Upper lobe of right lung (tissue), 1 donor: ENCODE measurements around the gene RBBP4. TPM values are rescaled to one million over a fixed set of nuclear protein-coding genes. Genes with fewer than 3 reads are reported as not detected.

Experiments used
- ATAC-seq: fragments of 200-7000 bp; cut with Tn5 transposase; one replicate; pipeline ENCODE4 v1.9.1; 2020; ENCODE audit warnings: mild to moderate bottlenecking, moderate library complexity
- DNase-seq: peaks from one replicate; pipeline ENCODE4 v3.0.0-alpha.2; 2020
- H3K27ac ChIP-seq: fragments of 200-600 bp; one replicate; pipeline ENCODE4 v1.8.0; 2022
- H3K27me3 ChIP-seq: fragments of 200-600 bp; one replicate; pipeline ENCODE4 v1.8.0; 2022; ENCODE audit warnings: mild to moderate bottlenecking
- H3K36me3 ChIP-seq: fragments of 200-600 bp; one replicate; pipeline ENCODE4 v1.8.0; 2022
- H3K4me1 ChIP-seq: fragments of 200-600 bp; one replicate; pipeline ENCODE4 v1.8.0; 2022
- H3K4me3 ChIP-seq: fragments of 200-600 bp; one replicate; pipeline ENCODE4 v1.8.0; 2022; ENCODE audit warnings: mild to moderate bottlenecking
- H3K9me3 ChIP-seq: fragments of 200-600 bp; one replicate; pipeline ENCODE4 v1.8.0; 2022
- CTCF ChIP-seq: fragments of 200-600 bp; IDR thresholded peaks from one replicate; pipeline ENCODE4 v1.8.0; 2022; ENCODE audit warnings: antibody characterized with exemption
- intact Hi-C: fragments of 100-400 bp; cut with DNase I; formaldehyde crosslinking; loops from one replicate; pipeline ENCODE4 v1.11.0; 2022
- total RNA-seq: library from RNA; stranded (reverse); fragmentation: NEBNext Ultra II Directional; extraction: Animal tissue kit (Norgen Biotek cat#: 25700); gene quantifications from one replicate; pipeline ENCODE4 v1.2.1, GENCODE V29; 2021
- donor health status: DM: no; HTN: yes; CAD: no; lungs with severe emphysema.

RBBP4 gene
- total RNA-seq, 1 donor from 2014 or later: 156 TPM

DNA sequence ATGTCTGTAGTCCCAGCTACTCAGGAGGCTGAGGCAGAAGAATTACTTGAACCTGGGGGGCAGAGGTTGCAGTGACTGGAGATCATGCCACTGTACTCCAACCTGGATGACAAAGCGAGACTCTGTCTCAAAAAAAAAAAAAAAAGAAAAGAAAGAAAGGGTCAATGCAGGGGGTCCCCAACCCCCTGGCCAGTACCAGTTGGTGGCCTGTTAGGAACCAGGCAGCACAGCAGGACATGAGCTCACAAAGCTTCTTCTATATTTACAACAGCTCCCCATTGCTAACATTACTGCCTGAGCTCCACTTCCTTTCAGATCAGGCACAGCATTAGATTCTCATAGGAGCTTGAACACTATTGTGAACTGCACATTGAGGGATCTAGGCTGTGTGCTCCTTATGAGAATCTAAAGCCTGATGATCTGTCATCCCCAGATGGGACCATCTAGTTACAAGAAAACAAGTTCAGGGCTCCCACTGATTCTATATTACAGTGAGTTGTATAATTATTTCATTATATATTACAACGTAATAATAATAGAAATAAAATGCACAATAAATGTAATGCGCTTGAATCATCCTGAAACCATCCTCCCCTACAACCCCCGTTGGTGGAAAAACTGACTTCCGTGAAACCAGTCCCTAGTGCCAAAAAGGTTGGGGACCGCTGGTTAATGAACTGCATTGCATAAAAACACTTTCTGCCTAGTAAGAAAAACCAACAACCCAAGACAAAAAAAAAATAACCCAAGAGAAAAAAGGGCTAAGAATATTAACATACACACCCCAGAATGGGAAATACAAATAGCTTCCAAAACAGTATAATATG lies 3.5 kb upstream of the RBBP4 start:
- no peak for TF ChIP-seq CTCF

GRCh38 chr1:32650248-32650751 lies 708 bp upstream of the RBBP4 start, which contains the start of gene ZBTB8OS:
Gene ZBTB8OS (minus strand): TSS chr1:32650550. CDS start chr1:32650529, 21 bp downstream.
- peak within 1 kb of the TSS; percentile 98 for H3K27ac ChIP-seq
- intact Hi-C loops: no loop called here
- peak; percentile 88 for ATAC-seq
- TF ChIP-seq CTCF: no peak
- peaks cover 38% of the 10 kb centered on the region for H3K4me1 ChIP-seq
- H3K9me3 ChIP-seq: no peaks in the 10 kb centered on the region
- DNase-seq: peak; percentile 93
- H3K27me3 ChIP-seq: no peaks in the 10 kb centered on the region
- H3K36me3 ChIP-seq: peaks cover 26% of the 10 kb centered on the region
- peak within 1 kb of the TSS; percentile 86 for H3K4me3 ChIP-seq

More for the DNA sequence above, 3.5 kb upstream of the RBBP4 start:
- intact Hi-C loops: no loop called here
- DNase-seq (no peak), ATAC-seq (no peak)
- H3K27ac ChIP-seq: no peak overlapping the region
- no peak overlapping the region for H3K4me3 ChIP-seq
- no peaks in the 10 kb centered on the region for H3K27me3 ChIP-seq
- H3K36me3 ChIP-seq: peaks cover 2% of the 10 kb centered on the region
- H3K9me3 ChIP-seq: no peaks in the 10 kb centered on the region
- H3K4me1 ChIP-seq: peaks cover 21% of the 10 kb centered on the region

GRCh38 chr1:32651461-32652073 lies 559 bp downstream of the RBBP4 start:
- Histone ChIP-seq H3K4me1 (peaks cover 38% of the 10 kb centered on the region), H3K27ac (peak overlapping the region; percentile 98), H3K9me3 (no peaks in the 10 kb centered on the region), H3K36me3 (peaks cover 39% of the 10 kb centered on the region), H3K27me3 (no peaks in the 10 kb centered on the region), H3K4me3 (peak overlapping the region; percentile 86)
- ATAC-seq (peak; percentile 8), DNase-seq (no peak)
- TF ChIP-seq CTCF: no peak
- intact Hi-C loops: no loop called here

- DNase-seq (no peak), ATAC-seq (no peak)
- Histone ChIP-seq H3K4me1 (peaks cover 38% of the 10 kb centered on the region), H3K27ac (peak overlapping the region; percentile 98), H3K9me3 (no peaks in the 10 kb centered on the region), H3K36me3 (peaks cover 47% of the 10 kb centered on the region), H3K27me3 (no peaks in the 10 kb centered on the region), H3K4me3 (peak overlapping the region; percentile 86)
- no peak for TF ChIP-seq CTCF
- intact Hi-C loops: no loop called here
Measured at GRCh38 chr1:32652244-32652962, 1.4 kb downstream of the RBBP4 start.

DNA sequence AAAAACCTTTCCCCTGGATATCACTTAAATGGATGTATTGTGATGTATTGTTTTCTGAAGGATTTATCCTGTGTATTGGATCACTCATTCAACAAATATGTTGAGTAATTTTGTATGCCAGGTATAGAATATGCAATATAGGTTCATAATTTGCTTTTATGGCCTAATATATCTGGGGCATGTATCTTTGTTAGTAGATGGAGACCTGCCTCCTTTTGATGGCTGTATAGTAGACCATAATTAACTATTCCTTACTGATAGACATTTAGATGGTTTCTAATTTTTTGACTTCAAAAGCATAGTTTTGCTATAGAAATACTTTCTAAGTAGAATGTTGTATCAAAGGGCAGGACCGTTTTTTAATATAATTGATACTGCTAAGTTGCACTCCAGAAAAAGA lies 8.6 kb downstream of the RBBP4 start:
- H3K27ac ChIP-seq: no peak overlapping the region
- H3K4me1 ChIP-seq: peaks cover 2% of the 10 kb centered on the region
- H3K9me3 ChIP-seq: no peaks in the 10 kb centered on the region
- peaks cover 96% of the 10 kb centered on the region for H3K36me3 ChIP-seq
- ATAC-seq: no peak
- intact Hi-C loops: no loop called here
- no peaks in the 10 kb centered on the region for H3K27me3 ChIP-seq
- H3K4me3 ChIP-seq: no peak overlapping the region
- DNase-seq: no peak
- TF ChIP-seq CTCF: no peak
